GM11168 (cell line): Measurements from ENCODE around the gene TSPAN2.

ENCODE experiments used
- in situ Hi-C: fragments of 300-500 bp; cut with MboI; formaldehyde crosslinking; loops from one replicate; pipeline ENCODE4 v1.12.0; 2022; ENCODE audit warnings: low sequenced_read_pairs; ENCODE audit not compliant: unreplicated experiment

Gene TSPAN2

DNA sequence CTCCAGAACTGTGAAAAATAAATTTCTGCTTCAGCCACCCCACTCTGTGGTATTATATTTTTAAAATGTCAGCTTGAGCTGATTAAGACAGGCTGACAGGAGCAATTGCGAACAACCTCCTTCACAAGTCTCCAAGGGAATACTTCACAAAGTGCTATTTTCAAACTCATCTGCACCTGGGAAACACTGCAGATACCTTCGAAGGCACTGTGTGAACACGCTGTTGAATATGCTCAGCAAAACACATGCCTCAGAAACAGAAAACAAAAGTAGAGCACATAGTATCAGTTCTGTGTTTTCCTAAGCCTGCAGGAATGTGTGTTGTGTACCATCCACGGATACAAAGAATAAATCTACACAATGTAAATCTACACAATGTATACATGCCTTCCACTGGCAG, 10.6 kb downstream of the TSPAN2 start:
- in situ Hi-C loops: no loop called here

DNA sequence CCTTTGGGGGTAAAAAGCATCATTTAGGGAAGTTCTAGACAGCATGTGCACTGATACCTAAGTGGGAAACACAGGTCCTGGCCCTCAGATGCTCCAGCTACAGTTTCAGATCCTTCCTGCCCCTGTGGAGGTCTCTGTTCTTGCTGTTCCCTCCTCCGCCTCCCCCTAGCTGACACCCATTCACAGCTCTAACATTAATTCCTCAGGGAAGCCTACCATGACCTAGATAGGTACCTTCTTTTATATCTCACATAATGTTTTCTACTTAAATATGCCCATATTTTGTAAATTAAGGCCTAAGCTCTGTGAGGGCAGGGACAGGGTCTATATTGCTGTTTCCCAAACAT, 11.3 kb downstream of the TSPAN2 start:
- in situ Hi-C loops: no loop called here

DNA sequence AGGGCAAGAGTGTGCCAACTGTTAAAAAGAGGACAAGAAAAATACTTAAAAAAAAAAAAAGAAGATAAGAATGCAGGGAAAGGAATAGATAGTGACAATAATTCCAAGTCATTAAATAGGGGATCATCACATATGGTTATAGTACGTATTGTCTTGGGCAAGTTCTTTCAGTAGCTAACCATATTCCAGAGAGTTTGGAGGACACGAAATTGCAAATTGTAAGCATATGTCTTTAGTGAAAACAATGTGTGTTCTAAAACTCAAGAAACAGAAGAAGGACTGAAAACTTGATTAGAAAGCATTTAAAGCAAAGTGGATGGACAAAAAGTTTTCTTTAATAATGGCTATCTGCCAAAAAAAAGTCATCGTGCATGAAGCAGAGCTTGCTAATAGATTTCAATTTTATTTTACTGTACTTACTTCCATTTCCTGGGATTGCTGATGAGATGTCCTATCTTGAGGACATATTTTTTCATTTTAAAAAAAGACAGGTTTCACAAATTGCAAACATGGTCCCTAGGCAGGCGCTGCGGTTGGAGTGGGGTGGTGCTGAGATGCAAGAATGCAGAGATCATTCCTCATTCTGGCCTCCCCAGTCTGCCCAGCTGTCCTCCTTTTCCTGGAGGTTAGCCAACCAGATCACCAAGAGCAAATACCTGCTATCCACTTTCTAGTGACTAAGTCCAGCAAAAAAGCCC, 11.9 kb downstream of the TSPAN2 start:
- in situ Hi-C loops: no loop called here

DNA sequence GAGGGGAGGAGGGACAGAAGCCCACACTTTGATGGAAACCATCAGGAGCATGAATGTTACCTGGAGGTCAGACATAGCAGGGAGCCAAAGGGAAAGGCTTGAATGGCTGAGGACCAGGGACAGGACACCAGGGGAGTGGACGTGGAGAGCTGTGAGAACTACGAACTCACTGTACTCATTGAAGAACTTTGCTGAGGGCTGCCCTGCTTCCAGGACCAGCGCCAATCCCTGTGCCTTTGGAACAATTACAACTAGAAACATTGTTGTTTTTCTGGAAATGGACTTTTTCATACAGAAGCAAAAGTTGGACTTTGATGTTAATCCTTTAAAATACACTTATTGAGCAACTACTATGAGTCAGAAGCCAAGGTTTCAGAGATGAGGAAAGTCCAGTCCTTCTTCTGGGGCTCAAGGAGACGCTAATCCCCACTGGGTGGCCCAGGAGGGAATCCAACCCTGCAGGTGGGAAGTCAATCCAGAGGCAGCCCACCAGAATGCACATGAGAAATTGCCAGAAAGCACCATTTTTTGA, 12.9 kb downstream of the TSPAN2 start:
- in situ Hi-C loops: no loop called here

DNA sequence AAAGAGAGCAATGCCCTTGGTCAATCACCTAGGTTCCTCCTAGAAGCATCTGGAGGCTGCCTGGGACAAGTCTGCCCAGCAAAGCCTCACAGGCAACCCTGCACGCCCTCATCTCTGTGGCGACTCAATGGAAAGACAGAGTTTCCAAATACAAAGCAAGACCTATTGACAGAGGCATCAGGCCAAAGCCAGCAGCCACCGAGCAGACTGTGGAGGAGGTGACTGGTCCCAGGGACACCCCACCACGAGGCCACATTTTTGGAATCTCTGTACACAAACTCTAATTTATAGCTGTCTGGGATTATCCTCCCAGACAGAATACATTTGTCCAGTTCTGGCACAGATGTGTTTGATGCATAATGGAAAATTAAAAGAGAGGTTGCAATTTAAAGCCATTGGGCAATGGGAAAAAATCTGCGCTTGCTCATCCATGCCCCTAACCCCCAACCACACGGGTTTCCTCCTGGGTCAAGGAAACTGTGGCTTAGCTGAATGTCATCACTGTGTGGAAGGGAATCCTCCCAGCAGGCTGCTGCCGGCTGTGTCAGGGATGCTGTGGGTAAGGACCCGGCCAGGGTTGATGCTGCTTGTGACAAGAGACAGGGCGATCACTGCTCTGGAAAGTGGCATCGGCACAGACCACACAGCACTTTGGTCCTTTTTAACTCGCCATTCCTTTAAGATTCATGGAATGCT, 14.3 kb downstream of the TSPAN2 start:
- in situ Hi-C loops: no loop called here

DNA sequence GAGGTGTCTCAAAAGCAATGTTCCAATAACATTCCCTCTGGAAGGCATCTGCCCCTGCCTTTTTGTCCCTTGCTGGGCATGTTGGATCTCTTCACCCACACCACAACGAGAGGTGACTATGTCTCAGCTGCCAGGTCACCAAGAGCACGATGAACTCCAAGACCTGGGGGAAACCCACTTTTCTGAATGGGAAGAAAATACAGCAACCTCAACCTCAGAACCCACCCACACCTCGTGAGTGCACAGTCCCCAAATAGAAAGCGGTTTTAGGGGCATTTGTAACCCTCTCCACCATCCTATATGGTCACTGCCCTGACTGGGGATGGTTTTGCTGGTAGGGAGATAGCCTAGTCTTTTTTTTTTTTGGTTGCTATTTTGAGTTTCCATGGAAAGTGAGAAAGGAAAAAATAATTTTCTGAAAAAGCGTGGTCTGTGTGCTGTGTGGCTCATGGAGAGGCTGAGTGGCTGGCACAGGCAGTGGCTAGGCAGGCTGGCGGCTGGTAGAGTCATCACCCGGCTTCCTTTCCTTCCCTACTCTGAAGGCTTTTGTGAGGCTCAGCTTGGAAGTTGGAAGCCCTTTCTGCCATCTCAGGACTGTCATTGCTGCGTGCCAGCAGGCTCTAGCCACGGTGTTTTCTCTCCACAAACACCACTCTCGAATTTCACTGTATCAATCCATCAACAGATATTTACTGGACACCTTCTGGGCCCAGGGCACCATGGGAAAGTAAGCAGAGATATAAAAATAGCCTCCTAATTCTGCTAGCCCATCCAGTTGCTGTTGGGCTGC, 15.8 kb downstream of the TSPAN2 start:
- in situ Hi-C loops: no loop called here

DNA sequence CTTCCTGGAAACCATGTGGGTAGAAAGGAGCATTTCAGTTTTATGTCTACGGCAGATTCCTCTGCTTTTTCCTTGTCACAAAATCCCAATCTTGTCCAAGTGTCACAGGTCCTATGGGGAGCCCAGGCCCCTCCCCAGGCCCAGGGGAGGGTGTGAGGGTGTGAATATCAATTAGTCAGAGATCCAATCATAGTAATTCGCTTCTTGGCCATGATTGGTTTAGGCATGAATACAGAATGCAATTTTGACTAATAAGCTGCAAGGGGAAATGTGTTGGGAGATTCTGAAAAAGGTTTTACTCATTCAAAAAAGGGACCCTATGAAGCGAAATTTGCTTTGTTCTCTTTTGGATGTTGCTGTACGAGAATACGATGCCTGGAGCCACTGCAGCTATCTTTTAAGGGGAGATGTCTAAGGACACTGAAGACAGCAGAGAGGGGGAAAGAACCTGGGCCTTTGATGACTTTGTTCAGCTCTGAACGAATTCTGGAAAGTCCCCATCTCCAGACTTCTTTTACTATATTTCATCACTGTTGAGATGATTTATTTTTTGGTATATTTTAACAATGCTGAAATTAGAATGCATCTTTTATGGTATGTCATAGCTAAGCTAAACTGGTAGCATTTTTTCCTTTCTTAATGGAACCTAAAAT, 18.2 kb downstream of the TSPAN2 start:
- in situ Hi-C loops: no loop called here

DNA sequence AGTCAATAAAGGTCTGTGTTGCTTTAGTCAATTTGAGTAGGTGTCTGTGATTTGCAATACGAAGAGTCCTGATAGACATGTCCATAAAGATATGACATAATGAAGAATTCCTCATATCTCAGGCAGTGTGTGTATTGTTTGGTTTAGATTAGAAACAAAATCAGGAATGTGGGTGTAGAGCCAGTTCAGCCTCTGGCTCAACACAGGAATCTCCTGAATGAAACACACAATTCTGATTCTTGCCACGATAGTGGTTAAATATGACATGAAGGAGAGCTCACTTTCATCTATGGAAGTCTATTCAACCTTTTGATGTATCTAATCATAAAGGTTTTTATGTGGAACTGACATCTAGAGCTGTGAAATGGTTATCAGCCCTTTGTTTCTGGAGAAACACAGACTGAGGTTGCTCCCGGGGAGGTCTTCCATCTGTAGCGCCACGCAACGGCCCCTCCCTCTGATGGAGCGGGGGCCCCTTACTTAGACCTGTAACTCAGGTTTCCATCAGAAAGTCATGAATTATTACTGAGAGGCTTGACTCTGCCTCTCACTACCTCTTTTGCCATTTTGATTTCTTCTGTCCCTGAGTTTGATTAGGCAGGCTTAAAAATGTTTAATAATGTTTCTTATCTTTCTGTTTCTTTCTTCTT, 19.5 kb downstream of the TSPAN2 start:
- in situ Hi-C loops: no loop called here

DNA sequence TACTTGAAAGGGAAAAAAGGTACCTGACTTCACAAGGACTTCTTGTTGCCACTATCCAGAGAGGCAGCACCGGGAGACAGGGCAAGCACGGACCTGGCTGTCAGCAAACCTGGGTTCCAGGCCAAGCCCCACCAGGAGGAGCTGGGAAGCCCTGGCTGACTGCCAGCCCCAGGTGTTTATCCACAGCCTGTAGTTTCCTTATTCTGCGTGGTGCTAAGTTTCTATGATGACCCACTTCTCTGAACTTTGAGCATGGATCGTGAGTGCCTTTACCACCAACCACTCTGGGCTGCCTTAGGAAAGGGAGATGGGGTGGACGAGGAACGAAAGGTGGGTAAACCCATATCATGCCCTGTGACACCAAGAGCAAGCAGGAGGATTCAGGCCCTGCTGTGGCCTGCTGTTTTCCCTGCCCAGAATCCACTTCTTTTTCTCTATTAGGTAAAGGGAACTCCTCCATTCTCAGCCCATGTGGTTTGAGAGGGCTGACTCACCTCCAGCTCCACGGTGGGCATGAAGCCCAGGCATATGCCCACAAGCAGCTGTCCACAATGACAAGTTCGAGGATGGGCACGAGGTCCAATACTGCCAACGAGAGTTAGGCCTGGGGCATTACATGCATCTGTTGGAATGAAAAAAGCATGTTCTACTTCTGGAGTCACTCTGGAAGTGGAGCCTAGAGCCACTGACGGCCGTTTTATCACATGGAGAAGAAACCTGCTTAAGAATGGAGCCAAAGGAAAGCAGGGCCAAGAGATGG, 20.3 kb downstream of the TSPAN2 start:
- in situ Hi-C loops: no loop called here

DNA sequence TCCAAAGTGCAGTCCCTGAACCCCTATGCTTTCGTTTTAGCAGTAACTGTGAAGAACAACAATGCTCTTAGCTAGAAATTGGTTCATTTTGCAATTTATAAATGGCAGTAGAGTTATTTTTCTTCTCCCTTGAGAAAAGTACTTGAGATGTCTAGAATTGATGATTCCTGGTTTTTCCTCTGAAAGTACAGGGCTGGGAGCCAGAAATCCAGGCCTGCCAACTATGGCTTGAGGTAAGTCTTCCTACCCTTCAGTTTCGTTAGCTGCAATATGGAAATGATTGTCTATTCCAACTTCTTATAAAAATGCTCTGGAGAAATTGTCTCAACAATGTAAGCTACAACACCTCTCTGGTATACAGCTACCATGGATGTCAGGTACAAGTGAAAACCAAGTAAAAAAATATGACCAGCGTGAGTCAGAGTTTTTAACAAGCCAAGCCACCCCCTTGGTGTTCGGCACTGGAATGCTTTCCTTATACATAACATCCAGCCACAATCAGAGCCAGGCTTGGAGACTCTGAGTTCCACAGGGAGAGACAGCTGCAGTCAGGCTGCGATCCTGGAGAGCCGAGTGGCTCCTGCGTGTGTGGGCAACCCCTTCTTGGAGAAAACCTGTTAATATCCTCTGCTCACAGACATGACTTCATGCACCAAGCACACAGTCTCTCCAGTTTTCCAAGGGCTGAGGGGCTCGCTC, 22.0 kb downstream of the TSPAN2 start:
- in situ Hi-C loops: no loop called here

DNA sequence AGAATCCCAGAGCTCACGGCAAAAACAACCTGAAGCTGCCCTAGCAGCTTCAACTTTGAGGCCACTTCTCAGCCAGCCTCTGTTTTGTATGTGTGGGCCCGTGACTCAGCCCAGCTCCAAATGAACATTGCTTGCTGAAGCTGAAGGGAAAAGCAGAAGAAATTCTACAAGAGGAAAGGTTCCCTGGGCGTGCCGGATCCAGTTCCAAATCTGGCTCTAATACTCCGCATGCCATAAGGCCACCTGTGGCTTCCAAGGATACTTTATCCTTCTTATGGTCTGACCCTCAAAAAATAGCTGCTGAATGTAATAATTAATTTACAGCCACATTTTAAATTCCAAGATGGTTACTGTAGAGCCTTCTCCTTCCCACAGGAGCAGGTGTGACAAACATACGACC, 24.3 kb downstream of the TSPAN2 start:
- in situ Hi-C loops: no loop called here

DNA sequence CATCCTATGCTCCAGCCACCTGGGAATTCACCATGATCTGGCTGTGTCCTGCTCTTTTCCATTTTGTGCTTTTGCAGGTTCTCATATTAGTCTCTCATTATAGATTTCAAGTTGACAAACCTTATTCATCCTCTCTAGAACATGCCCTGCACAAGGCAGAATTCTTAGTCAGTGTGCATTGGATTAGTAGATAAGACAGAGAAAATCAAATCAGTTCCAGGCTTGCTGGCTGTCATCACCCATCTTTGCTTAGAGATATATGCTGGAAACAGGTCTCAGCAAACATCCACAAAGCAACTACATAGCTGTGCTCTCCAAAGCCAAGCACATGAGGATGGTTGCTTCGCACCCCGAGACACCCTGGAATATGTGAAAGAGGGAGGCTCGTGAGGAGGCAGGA, 24.8 kb downstream of the TSPAN2 start:
- in situ Hi-C loops: no loop called here

DNA sequence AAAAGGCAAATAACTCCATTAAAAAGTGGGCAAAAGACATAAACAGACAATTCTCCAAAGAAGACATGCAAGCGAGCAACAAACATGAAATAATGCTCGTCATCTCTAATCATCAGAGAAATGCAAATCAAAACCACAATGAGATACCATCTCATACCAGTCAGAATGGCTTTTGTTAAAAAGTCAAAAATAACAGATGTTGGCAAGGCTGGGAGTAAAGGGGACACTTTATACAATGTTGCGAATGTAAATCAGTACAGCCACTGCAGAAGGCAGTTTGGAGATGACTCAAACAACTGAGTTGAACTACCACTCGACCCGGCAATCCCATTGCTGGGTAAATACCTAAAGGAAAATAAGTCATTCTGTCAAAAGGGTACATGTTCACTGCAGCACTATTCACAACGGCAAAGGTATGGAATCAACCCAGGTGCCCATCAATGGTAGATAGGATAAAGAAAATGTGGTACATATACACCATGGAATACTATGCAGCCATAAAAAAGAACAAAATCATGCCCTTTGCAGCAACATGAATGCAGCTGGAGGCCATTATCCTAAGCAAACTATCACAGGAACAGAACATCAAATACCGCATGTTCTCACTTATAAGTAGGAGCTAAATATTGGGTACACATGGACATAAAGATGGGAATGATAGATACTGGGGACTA, 25.9 kb downstream of the TSPAN2 start:
- in situ Hi-C loops: no loop called here

DNA sequence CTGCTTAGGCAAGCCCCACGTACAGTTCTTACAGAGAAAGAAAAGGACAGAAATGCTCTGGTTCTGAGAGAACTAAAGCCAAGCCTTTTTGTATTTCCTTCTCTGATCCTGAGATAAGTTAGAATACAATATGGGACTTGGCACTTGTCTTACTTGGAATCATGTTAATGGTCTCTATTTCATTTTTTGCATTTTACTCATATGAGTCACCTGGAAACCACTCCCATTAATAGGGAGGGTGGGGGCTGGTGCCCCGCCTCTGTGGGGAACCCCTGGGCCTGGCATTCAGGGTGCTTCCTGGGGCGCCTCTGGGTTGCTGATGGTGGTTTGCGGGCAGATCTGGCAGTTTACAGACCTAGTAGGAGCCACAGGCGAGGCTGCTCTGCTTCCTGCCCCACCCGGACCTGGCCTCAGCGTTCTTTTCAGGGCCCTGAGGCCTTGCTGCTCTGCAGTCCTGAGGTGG, 26.7 kb downstream of the TSPAN2 start:
- in situ Hi-C loops: no loop called here

DNA sequence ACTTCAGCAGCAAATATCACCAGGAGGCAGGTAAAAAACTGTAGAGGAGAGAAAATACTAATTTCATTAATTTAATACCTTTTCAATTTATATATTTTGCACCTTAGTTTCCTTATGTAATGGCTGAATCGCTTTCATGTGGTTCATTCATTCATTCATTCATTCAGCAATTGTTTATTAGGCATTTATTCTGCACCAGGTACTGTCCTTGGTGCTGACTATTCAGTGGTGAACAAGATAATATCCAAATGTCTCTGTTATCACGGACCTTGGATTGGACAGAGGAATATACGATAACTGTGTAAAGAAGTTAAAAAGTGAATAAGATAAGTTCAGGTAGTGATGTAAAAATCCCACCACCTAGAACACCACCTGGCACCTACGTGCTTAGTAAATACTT, 28.8 kb downstream of the TSPAN2 start:
- in situ Hi-C loops: no loop called here

DNA sequence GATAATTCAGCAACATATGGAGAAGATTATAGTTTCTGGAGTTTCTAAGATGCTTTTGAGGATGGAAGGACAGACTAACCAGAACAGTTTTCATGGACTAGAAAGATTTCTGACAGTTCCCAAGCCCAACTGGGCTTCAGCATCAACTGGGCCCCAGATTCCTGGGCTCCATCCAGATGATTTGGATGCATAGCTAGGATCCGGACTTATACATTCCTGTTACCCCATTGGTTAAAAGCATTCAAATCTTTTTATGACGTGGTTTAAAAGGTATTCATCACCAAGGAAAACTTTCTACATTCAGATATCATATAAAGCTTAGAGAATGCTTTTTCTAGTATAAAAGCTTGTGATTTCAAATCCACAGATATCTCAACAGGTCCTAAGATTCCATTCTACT, 30.0 kb downstream of the TSPAN2 start:
- in situ Hi-C loops: no loop called here

DNA sequence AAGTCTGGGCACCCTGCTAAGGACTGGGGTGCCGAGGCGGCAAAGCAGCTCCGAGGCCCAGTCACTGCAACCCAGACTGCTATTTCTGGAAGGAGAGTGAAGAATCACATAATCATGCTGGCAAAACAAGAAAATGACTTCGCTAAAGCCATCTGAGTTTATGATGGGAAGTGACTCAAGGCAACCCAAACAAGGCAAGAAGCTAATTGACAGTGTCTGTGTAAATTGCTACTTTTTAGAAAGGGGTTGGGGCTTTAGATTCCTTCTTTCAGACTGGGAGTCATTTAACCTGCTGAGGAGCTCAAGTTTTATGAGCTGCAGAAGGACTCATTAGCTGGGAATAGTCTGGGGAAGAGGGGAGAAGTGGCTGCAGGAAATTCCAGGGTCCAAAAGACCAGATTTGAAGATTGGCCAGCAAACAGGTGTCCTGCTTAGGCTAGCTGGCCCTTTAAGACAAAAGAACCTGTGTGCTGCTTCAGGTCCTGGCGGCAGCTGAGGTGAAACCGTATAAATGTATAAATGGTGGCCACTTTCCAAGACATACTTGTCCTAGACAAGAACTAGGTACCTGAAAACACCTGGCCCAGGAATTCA, 31.5 kb downstream of the TSPAN2 start:
- in situ Hi-C loops: no loop called here

DNA sequence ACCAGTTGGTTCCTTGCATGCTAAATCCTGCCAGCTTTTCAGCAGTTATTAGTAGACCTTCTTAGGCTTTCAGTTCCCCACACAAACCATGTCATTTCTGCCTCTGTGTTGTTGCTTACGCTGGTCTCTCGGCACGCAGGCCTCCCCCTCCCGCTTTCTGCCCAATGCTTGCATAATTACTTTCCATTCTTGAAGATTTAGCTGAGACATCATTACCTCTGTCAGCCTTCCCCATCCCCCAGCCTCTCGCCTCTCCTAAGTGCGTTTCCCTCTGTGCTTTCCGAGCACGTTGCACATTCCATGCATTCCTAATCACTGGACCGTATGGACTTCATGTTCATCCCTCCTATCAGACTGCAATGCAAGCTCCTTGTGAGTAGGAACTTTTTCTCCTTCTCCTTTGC, 32.9 kb downstream of the TSPAN2 start:
- in situ Hi-C loops: no loop called here
